GM19043 (cell line): ENCODE data around the gene ADD3.

ENCODE experiments used
- ATAC-seq: cut with Tn5 transposase; IDR thresholded peaks from one replicate; pipeline ENCODE4 v1.9.1; 2021; ENCODE audit warnings: low read depth; ENCODE audit not compliant: unreplicated experiment

The ADD3 gene

GRCh38 chr10:110169586-110169985, 161.8 kb downstream of the ADD3 start:
- no peak for ATAC-seq

- ATAC-seq, result no peak
These were observed 162.6 kb downstream of the ADD3 start for GRCh38 chr10:110170142-110170971.

GRCh38 chr10:110171032-110171431, 163.2 kb downstream of the ADD3 start:
- ATAC-seq, result no peak

GRCh38 chr10:110172155-110172554, 164.4 kb downstream of the ADD3 start:
- ATAC-seq, result no peak

GRCh38 chr10:110174201-110174600, 166.4 kb downstream of the ADD3 start:
- ATAC-seq, result no peak

- no peak for ATAC-seq
These were observed 167.0 kb downstream of the ADD3 start for GRCh38 chr10:110174816-110175215.

GRCh38 chr10:110175406-110175805, 167.6 kb downstream of the ADD3 start:
- ATAC-seq, result no peak

GRCh38 chr10:110176141-110177030, 168.6 kb downstream of the ADD3 start:
- ATAC-seq, result no peak

- ATAC-seq, result no peak
These were observed 171.4 kb downstream of the ADD3 start for GRCh38 chr10:110179220-110179619.

GRCh38 chr10:110181451-110181850, 173.7 kb downstream of the ADD3 start:
- ATAC-seq, result no peak

GRCh38 chr10:110181911-110182310, 174.1 kb downstream of the ADD3 start:
- ATAC-seq, result no peak

GRCh38 chr10:110184398-110184797, 176.6 kb downstream of the ADD3 start:
- no peak for ATAC-seq
